Hepatocyte (in vitro differentiated cells): ENCODE results near the gene CDAN1. TPM values are rescaled to one million over a fixed set of nuclear protein-coding genes. Genes with fewer than 3 reads are reported as not detected.
"Not testable (repeated sequence)": the region's sequence is repeated elsewhere in the genome, so short reads cannot be mapped to it uniquely, and the experiment has no call there.

Experiments used
- DNase-seq: peaks from one replicate; pipeline ENCODE4 v3.0.0-alpha.2; 2016; ENCODE audit warnings: low spot score
- H2AFZ ChIP-seq: fragments of 200-600 bp; sonication (generic); 2 replicates; pipeline ENCODE4 v1.6.0; 2016; ENCODE audit warnings: antibody characterized with exemption, mild to moderate bottlenecking
- H3K27ac ChIP-seq: fragments of 200-600 bp; sonication (generic); 2 replicates; pipeline ENCODE4 v1.5.1; 2016; ENCODE audit warnings: mild to moderate bottlenecking
- H3K27me3 ChIP-seq: fragments of 200-600 bp; sonication (generic); 2 replicates; pipeline ENCODE4 v1.6.1; 2016
- H3K36me3 ChIP-seq: fragments of 200-600 bp; sonication (generic); replicated peaks from 2 replicates; pipeline ENCODE4 v1.5.1; 2016; ENCODE audit warnings: low read depth; ENCODE audit not compliant: insufficient read depth
- H3K4me1 ChIP-seq: fragments of 200-600 bp; sonication (generic); 2 replicates; pipeline ENCODE4 v1.5.1; 2016; ENCODE audit warnings: mild to moderate bottlenecking, moderate library complexity; ENCODE audit not compliant: insufficient read depth
- H3K4me2 ChIP-seq: fragments of 200-600 bp; sonication (generic); 2 replicates; pipeline ENCODE4 v1.6.0; 2016
- H3K4me3 ChIP-seq: fragments of 200-600 bp; sonication (generic); 2 replicates; pipeline ENCODE4 v1.5.1; 2016; ENCODE audit warnings: mild to moderate bottlenecking
- H3K79me2 ChIP-seq: fragments of 200-600 bp; sonication (generic); 2 replicates; pipeline ENCODE4 v1.6.0; 2017; ENCODE audit warnings: mild to moderate bottlenecking
- H3K9me2 ChIP-seq: fragments of 200-600 bp; sonication (generic); replicated peaks from 2 replicates; pipeline ENCODE4 v1.6.0; 2017; ENCODE audit warnings: mild to moderate bottlenecking; ENCODE audit not compliant: insufficient read depth
- H3K9me3 ChIP-seq: fragments of 200-600 bp; sonication (generic); 2 replicates; pipeline ENCODE4 v1.5.1; 2016; ENCODE audit warnings: low read depth, mild to moderate bottlenecking
- H4K20me1 ChIP-seq: fragments of 200-600 bp; sonication (generic); 2 replicates; pipeline ENCODE4 v1.6.0; 2016; ENCODE audit warnings: mild to moderate bottlenecking; ENCODE audit not compliant: insufficient read depth, poor library complexity, severe bottlenecking
- CTCF ChIP-seq: fragments of 200-600 bp; sonication (generic); IDR thresholded peaks from 2 replicates; pipeline ENCODE4 v1.5.1; 2016; ENCODE audit warnings: antibody characterized with exemption, mild to moderate bottlenecking; ENCODE audit not compliant: poor library complexity
- EZH2 ChIP-seq: fragments of 200-600 bp; sonication (generic); IDR thresholded peaks from 2 replicates; pipeline ENCODE4 v1.6.1; 2016; ENCODE audit warnings: antibody characterized with exemption, mild to moderate bottlenecking, borderline replicate concordance
- EZH2phosphoT487 ChIP-seq: fragments of 200-600 bp; sonication (generic); IDR thresholded peaks from one replicate; pipeline ENCODE4 v1.6.1; 2018; ENCODE audit warnings: antibody characterized with exemption, mild to moderate bottlenecking, low read depth, moderate library complexity; ENCODE audit not compliant: unreplicated experiment, severe bottlenecking
- WGBS: methylation state at CpG from one replicate; pipeline ENCODE4 v1.1.6; 2016; ENCODE audit warnings: low lambda C conversion rate; ENCODE audit errors: missing lambda C conversion rate; 5-methylcytosine and 5-hydroxymethylcytosine counted together
- polyA plus RNA-seq: library from polyadenylated mRNA; unstranded; fragments of >200 nt; fragmentation: Nextera tagmentation; extraction: Ambion mirVana; gene quantifications from 2 replicates; pipeline ENCODE4 v1.2.1, GENCODE V29; 2016
- total RNA-seq: library from RNA; depleted of rRNA; stranded (reverse); fragments of >200 nt; gene quantifications from 2 replicates; pipeline ENCODE4 v1.2.3, GENCODE V29; 2014

Gene CDAN1
- total and polyA plus RNA-seq, 2 experiments from 2014 or later = 12.3 to 13.9 TPM

- Histone ChIP-seq H3K27ac (no peak overlapping the region), H3K9me3 (no peaks in the 10 kb centered on the region), H3K9me2 (no peaks in the 10 kb centered on the region), H3K36me3 (no peaks in the 10 kb centered on the region), H3K27me3 (no peaks in the 10 kb centered on the region), H3K79me2 (no peaks in the 10 kb centered on the region), H2AFZ (no peak overlapping the region), H3K4me2 (no peak overlapping the region), H3K4me3 (no peak overlapping the region), H4K20me1 (no peaks in the 10 kb centered on the region), H3K4me1 (no peaks in the 10 kb centered on the region)
- TF ChIP-seq EZH2 (no peak), EZH2phosphoT487 (no peak), CTCF (no peak)
- WGBS = 95% methylated on average over 4 of the region's 4 CpGs
- DNase-seq = no peak
Measured at GRCh38 chr15:42687740-42688139, 49.2 kb downstream of the CDAN1 start.

- H2AFZ ChIP-seq = no peak overlapping the region
- no peaks in the 10 kb centered on the region for H3K27me3 ChIP-seq
- H3K4me3 ChIP-seq = no peak overlapping the region
- no peak overlapping the region for H3K27ac ChIP-seq
- H3K9me2 ChIP-seq = no peaks in the 10 kb centered on the region
- no peak for TF ChIP-seq EZH2
- no peak for TF ChIP-seq EZH2phosphoT487
- no peak for TF ChIP-seq CTCF
- no peaks in the 10 kb centered on the region for H3K79me2 ChIP-seq
- DNase-seq = no peak
- H3K4me1 ChIP-seq = no peaks in the 10 kb centered on the region
- H3K36me3 ChIP-seq = no peaks in the 10 kb centered on the region
- H3K4me2 ChIP-seq = no peak overlapping the region
- 98% methylated on average over 8 of the region's 8 CpGs for WGBS
- no peaks in the 10 kb centered on the region for H4K20me1 ChIP-seq
- no peaks in the 10 kb centered on the region for H3K9me3 ChIP-seq
Measured at GRCh38 chr15:42686281-42686680, 50.6 kb downstream of the CDAN1 start.

GRCh38 chr15:42681119-42681518, 55.8 kb downstream of the CDAN1 start:
- Histone ChIP-seq H2AFZ (no peak overlapping the region), H3K36me3 (no peaks in the 10 kb centered on the region), H3K4me2 (no peak overlapping the region), H3K4me1 (no peaks in the 10 kb centered on the region), H3K9me3 (no peaks in the 10 kb centered on the region), H3K27me3 (no peaks in the 10 kb centered on the region), H3K79me2 (no peaks in the 10 kb centered on the region), H3K27ac (no peak overlapping the region), H3K4me3 (no peak overlapping the region), H4K20me1 (no peaks in the 10 kb centered on the region), H3K9me2 (no peaks in the 10 kb centered on the region)
- WGBS = 92% methylated on average over 6 of the region's 6 CpGs
- no peak for DNase-seq
- TF ChIP-seq EZH2phosphoT487 = no peak

GRCh38 chr15:42680142-42680482, 56.8 kb downstream of the CDAN1 start:
- H3K9me3 ChIP-seq, H4K20me1 ChIP-seq, H3K4me3 ChIP-seq, H3K4me2 ChIP-seq, DNase-seq, H2AFZ ChIP-seq, H3K9me2 ChIP-seq, H3K27me3 ChIP-seq, H3K4me1 ChIP-seq, H3K36me3 ChIP-seq, H3K27ac ChIP-seq, H3K79me2 ChIP-seq: not testable (repeated sequence)
- WGBS = 91% methylated on average over 5 of the region's 5 CpGs
